ENCODE results near the gene COA7. TPM values are rescaled to one million over a fixed set of nuclear protein-coding genes. Genes with fewer than 3 reads are reported as not detected.

Gene COA7
- total and polyA plus RNA-seq, 2 experiments from 2014 or later: 7.6 to 10.4 TPM

GRCh38 chr1:52636721-52637695 is 61.1 kb downstream of the COA7 start:
- Histone ChIP-seq H3K27ac (no peak overlapping the region), H3K4me3 (no peak overlapping the region), H3K36me3 (no peaks in the 10 kb centered on the region), H3K27me3 (peaks cover 20% of the 10 kb centered on the region), H3K4me1 (ENCODE audit: low read depth) (peaks cover 8% of the 10 kb centered on the region), H3K9me3 (ENCODE audit: low read depth) (no peaks in the 10 kb centered on the region)
- no peak for TF ChIP-seq CTCF (IDR thresholded peaks at IDR 0.05; ENCODE audit: low read depth, low read length)
- DNase-seq (ENCODE audit: low read depth in 1 of 2, low spot score in 1 of 2): no peak

- DNase-seq (ENCODE audit: low read depth in 1 of 2, low spot score in 1 of 2): no peak
- Histone ChIP-seq H3K27ac (no peak overlapping the region), H3K36me3 (no peaks in the 10 kb centered on the region), H3K9me3 (ENCODE audit: low read depth) (no peaks in the 10 kb centered on the region), H3K27me3 (peaks cover 20% of the 10 kb centered on the region), H3K4me1 (ENCODE audit: low read depth) (peaks cover 12% of the 10 kb centered on the region), H3K4me3 (no peak overlapping the region)
- TF ChIP-seq CTCF (IDR thresholded peaks at IDR 0.05; ENCODE audit: low read depth, low read length): no peak
These were observed 62.6 kb downstream of the COA7 start for GRCh38 chr1:52635321-52636089.

Other genes starting within 250 kb of the COA7 start
- gene TUT4, start 145.3 kb downstream of the COA7 start, total RNA-seq: 44.5 and 93.3 TPM in 2 replicates
- gene TUT4, start 145.3 kb downstream of the COA7 start, polyA plus RNA-seq: 42.6 and 73.5 TPM in 2 replicates
- gene GPX7, start 96.0 kb downstream of the COA7 start, total RNA-seq: 38.8 and 45.0 TPM in 2 replicates
- gene GPX7, start 96.0 kb downstream of the COA7 start, polyA plus RNA-seq: 14.4 and 30.5 TPM in 2 replicates
- not detected in 2 replicates for gene SHISAL2A, start 65.2 kb downstream of the COA7 start, total RNA-seq
- gene SHISAL2A, start 65.2 kb downstream of the COA7 start, polyA plus RNA-seq: not detected in 2 replicates
- gene ZYG11B, start 28.1 kb upstream of the COA7 start, total RNA-seq: 40.4 and 42.1 TPM in 2 replicates
- 14.0 and 20.3 TPM in 2 replicates for gene ZYG11B, start 28.1 kb upstream of the COA7 start, polyA plus RNA-seq
- 0.04 and 0.06 TPM in 2 replicates for gene ZYG11A, start 144.4 kb upstream of the COA7 start, total RNA-seq
- 0.04 TPM in 1 of 2 replicates, not detected in the other for gene ZYG11A, start 144.4 kb upstream of the COA7 start, polyA plus RNA-seq
- 25.6 and 74.9 TPM in 2 replicates for gene ECHDC2, start 223.4 kb upstream of the COA7 start, total RNA-seq
- gene ECHDC2, start 223.4 kb upstream of the COA7 start, polyA plus RNA-seq: 31.0 and 68.7 TPM in 2 replicates
- 131 and 134 TPM in 2 replicates for gene SCP2, start 228.9 kb upstream of the COA7 start, total RNA-seq
- 236 and 259 TPM in 2 replicates for gene SCP2, start 228.9 kb upstream of the COA7 start, polyA plus RNA-seq